Measurements from ENCODE around the gene PRSS1.

DNA sequence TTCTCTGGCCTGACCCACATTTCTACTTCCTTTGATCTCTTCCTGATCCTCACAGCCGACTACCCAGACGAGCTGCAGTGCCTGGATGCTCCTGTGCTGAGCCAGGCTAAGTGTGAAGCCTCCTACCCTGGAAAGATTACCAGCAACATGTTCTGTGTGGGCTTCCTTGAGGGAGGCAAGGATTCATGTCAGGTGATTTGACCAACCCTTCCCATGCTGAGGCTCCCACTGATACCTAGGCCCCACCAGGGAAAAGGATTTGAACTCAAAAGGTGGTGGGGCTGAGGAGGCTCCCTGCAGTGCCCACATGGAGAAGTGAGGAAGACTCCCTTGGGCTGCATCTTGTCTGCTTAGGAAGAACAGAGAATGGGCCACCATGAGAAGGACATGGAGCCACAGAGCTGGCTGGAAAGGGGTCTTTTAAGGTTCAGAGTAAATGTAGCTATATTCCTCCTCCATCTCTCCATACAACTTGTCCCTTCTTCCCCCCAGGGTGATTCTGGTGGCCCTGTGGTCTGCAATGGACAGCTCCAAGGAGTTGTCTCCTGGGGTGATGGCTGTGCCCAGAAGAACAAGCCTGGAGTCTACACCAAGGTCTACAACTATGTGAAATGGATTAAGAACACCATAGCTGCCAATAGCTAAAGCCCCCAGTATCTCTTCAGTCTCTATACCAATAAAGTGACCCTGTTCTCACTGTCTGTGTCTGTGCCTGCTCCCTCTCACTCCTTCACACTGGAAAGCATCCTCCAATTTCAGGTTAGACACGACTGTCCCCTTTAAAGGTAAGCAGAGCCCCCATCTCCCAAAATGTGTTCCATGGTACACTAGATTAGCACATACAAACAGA, 3.3 kb downstream of the PRSS1 start:
- TF ChIP-seq POLR2AphosphoS5 (IDR thresholded peaks at IDR 0.05) (no peak), CTCF (IDR thresholded peaks at IDR 0.05) (no peak), POLR2A (IDR thresholded peaks at IDR 0.05) (no peak)

Data from gastroesophageal sphincter (tissue), 3 donors.